HEK293T (cell line): ENCODE measurements around the gene ACTN4.

Experiments used
- CTCF ChIA-PET: fragments of 350-600 bp; formaldehyde crosslinking; extraction: SDS; loops from one replicate; lab custom pipeline; 2021; ENCODE audit warnings: antibody characterized with exemption, inconsistent platforms; lab: Yijun Ruan, JAX
- POLR2A ChIA-PET: fragments of 350-600 bp; formaldehyde crosslinking; extraction: SDS; loops from one replicate; lab custom pipeline; 2020; ENCODE audit warnings: antibody characterized with exemption, inconsistent platforms; lab: Yijun Ruan, JAX
- DNase-seq: peaks from one replicate; pipeline ENCODE4 v3.0.0; 2012; ENCODE audit warnings: mixed read lengths; ENCODE audit errors: extremely low spot score
- ARNT ChIP-seq: fragments of 450-650 bp; IDR thresholded peaks from 2 replicates; pipeline ENCODE4 v1.6.1; 2017; ENCODE audit warnings: mild to moderate bottlenecking
- BHLHE40 ChIP-seq: fragments of 450-650 bp; IDR thresholded peaks from 2 replicates; pipeline ENCODE4 v1.6.1; 2016; ENCODE audit warnings: mild to moderate bottlenecking, moderate library complexity, borderline replicate concordance
- CTBP1 ChIP-seq: fragments of 450-650 bp; IDR thresholded peaks from 2 replicates; pipeline ENCODE4 v1.6.1; 2016; ENCODE audit warnings: borderline replicate concordance
- ELF4 ChIP-seq: fragments of 450-650 bp; IDR thresholded peaks from 2 replicates; pipeline ENCODE4 v1.6.1; 2017; ENCODE audit warnings: antibody characterized with exemption
- FOXA1 ChIP-seq: fragments of 450-650 bp; IDR thresholded peaks from 2 replicates; pipeline ENCODE4 v1.6.1; 2016; ENCODE audit warnings: mild to moderate bottlenecking
- FOXK2 ChIP-seq: fragments of 450-650 bp; IDR thresholded peaks from 2 replicates; pipeline ENCODE4 v1.6.1; 2016; ENCODE audit warnings: mild to moderate bottlenecking
- FOXM1 ChIP-seq: fragments of 450-650 bp; IDR thresholded peaks from 2 replicates; pipeline ENCODE4 v1.6.1; 2017; ENCODE audit warnings: mild to moderate bottlenecking, borderline replicate concordance
- HDGF ChIP-seq: fragments of 450-650 bp; IDR thresholded peaks from 2 replicates; pipeline ENCODE4 v1.6.1; 2017; ENCODE audit warnings: antibody characterized with exemption, borderline replicate concordance
- L3MBTL2 ChIP-seq: fragments of 450-650 bp; conservative IDR thresholded peaks from 2 replicates; pipeline ENCODE4 v1.6.1; 2016; ENCODE audit warnings: mild to moderate bottlenecking
- LEF1 ChIP-seq: fragments of 450-650 bp; IDR thresholded peaks from 2 replicates; pipeline ENCODE4 v1.6.1; 2017; ENCODE audit warnings: mild to moderate bottlenecking, borderline replicate concordance
- NFRKB ChIP-seq: fragments of 450-650 bp; IDR thresholded peaks from 2 replicates; pipeline ENCODE4 v1.6.1; 2016; ENCODE audit warnings: mild to moderate bottlenecking, moderate library complexity
- SP1 ChIP-seq: fragments of 450-650 bp; IDR thresholded peaks from 2 replicates; pipeline ENCODE4 v1.6.1; 2017
- SUZ12 ChIP-seq: fragments of 450-650 bp; IDR thresholded peaks from 2 replicates; pipeline ENCODE4 v1.6.1; 2016; ENCODE audit warnings: mild to moderate bottlenecking
- TARDBP ChIP-seq: fragments of 450-650 bp; IDR thresholded peaks from 2 replicates; pipeline ENCODE4 v1.6.1; 2016
- ZNF384 ChIP-seq: fragments of 450-650 bp; IDR thresholded peaks from 2 replicates; pipeline ENCODE4 v1.6.1; 2016
- TF ChIP-seq, protein P1 (sequence below): fragments of 450-650 bp; IDR thresholded peaks from 2 replicates; pipeline ENCODE4 v1.6.1; 2016

ACTN4 gene

DNA sequence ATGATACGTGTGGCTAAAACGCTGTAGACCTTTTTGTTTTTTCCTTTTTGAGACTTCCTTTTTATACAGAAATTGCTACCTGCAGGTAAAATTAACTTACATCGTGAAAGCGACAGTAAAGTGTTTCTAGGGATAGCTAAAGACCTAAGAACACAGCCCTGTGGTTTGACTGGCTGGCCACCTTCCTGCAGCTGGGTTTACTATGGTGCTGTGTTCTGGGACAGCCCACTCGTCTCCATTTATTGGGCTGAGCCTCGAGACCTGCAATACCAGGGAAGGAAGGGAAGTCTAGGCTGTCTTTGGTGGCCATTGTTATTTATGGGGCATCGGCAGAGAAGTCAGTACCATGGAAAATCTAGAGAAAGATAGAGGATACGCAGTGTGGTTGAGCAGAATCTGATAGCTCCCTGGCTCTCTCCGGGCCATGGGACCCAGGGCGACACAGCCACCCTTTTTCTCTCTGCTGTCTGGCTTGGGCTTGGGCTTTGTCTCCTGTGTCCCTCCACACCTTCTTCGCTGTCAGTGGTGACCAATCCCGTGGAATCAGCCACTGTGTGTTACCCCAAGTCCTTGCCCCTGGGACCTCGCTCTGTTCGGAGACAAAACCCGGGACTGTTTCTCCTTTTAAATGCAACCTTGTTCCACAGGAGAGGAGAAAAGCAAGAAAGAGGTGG lies 30.9 kb downstream of the ACTN4 start:
- ChIA-PET POLR2A (no interaction called here), CTCF (no interaction called here)
- TF ChIP-seq, protein P1, sequence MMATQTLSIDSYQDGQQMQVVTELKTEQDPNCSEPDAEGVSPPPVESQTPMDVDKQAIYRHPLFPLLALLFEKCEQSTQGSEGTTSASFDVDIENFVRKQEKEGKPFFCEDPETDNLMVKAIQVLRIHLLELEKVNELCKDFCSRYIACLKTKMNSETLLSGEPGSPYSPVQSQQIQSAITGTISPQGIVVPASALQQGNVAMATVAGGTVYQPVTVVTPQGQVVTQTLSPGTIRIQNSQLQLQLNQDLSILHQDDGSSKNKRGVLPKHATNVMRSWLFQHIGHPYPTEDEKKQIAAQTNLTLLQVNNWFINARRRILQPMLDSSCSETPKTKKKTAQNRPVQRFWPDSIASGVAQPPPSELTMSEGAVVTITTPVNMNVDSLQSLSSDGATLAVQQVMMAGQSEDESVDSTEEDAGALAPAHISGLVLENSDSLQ = no peak
- TF ChIP-seq NFRKB = no peak
- TF ChIP-seq SP1 = no peak
- TF ChIP-seq L3MBTL2 = no peak
- no peak for TF ChIP-seq FOXK2
- no peak for TF ChIP-seq LEF1
- no peak for TF ChIP-seq ELF4
- no peak for TF ChIP-seq HDGF
- no peak for TF ChIP-seq FOXM1
- no peak for TF ChIP-seq CTBP1
- TF ChIP-seq ARNT = no peak
- no peak for TF ChIP-seq SUZ12
- TF ChIP-seq FOXA1 = no peak
- TF ChIP-seq TARDBP = no peak
- no peak for DNase-seq

DNA sequence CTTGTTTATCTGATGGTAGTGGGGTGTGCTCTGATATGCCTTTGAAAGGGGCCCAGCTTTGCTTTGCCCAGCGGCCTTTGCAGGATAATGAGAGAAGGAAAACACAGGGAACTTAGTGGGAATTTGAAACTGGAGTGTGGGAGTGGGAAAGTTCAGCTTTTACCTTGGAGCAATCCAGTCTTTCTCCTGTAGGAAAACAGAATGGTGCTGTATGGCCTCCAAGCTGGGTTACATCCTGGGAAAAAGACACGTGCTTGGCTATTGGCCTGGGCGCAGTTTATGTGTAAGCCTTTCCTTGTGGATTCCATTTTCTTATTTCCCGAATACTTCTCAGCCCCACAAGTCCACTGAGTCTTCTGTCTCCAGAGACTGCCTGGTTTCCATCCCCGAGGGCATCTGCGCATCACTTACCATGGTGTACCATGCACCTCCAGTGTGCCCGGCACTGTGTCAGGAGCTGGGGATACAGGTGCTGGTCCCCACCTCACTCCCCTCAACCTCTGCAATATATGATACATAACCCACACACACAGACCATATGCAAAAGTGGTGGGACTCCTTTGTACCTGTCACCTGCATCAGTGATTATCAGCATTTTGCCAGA lies 31.5 kb downstream of the ACTN4 start:
- TF ChIP-seq HDGF = no peak
- no peak for TF ChIP-seq FOXK2
- TF ChIP-seq ELF4 = no peak
- TF ChIP-seq SP1 = no peak
- no peak for DNase-seq
- POLR2A ChIA-PET = no interaction called here
- CTCF ChIA-PET = no interaction called here

DNA sequence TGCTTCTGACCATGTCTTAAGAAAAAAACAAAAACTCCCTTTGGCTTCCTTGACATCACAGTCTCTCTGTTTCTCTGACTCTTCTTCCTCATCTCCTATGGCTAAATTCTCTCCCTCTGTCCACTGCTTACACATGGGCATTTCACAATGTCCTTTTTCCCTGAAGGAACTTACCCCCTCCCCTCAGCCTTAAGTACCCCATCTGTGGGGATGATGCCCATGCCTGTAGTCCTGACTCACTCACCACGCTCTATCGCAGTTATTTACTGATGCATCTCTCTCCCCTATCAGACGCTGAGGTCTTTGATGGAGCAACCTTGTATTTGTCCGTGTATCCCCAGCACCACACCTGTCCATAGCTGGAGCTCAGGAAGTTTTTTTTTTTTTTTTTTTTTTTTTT lies 32.4 kb downstream of the ACTN4 start:
- TF ChIP-seq NFRKB (no peak), ELF4 (no peak), LEF1 (no peak), CTBP1 (no peak)
- TF ChIP-seq, protein P1 = no peak
- ChIA-PET CTCF (no interaction called here), POLR2A (no interaction called here)
- no peak for DNase-seq

DNA sequence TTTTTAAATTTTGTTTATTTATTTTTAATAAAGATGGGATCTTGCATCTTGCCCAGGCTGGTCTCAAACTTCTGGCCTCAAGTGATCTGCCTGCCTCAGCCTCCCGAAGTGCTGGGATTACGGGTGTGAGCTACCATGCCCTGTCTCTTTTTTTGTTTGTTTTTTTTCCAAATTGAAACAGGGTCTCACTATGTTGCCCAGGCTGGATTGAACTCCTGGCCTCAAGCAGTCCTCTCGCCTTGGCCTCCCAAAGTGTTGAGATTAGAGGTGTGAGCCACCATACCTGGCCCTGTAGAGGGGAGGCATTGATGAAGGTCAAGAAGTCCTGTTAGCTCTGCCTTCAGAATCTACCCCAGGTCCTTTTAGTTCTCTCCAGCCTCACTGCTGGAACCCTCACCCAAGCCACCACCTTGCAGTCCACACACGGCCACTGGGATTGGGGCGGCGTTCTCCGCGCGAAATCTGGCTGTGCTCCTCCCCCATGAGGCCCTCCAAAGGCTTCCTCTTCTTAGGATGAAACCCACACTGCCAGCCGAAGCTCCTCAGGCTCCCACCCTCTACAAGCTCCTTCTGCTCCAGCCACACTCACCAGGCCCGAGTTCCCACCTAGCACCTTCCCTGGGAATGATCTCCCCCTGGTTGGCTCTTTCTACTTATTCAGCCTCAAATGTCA lies 34.9 kb downstream of the ACTN4 start:
- CTCF ChIA-PET = no interaction called here
- TF ChIP-seq ZNF384 (no peak), FOXA1 (no peak), FOXM1 (no peak)
- POLR2A ChIA-PET = no interaction called here
- no peak for DNase-seq

DNA sequence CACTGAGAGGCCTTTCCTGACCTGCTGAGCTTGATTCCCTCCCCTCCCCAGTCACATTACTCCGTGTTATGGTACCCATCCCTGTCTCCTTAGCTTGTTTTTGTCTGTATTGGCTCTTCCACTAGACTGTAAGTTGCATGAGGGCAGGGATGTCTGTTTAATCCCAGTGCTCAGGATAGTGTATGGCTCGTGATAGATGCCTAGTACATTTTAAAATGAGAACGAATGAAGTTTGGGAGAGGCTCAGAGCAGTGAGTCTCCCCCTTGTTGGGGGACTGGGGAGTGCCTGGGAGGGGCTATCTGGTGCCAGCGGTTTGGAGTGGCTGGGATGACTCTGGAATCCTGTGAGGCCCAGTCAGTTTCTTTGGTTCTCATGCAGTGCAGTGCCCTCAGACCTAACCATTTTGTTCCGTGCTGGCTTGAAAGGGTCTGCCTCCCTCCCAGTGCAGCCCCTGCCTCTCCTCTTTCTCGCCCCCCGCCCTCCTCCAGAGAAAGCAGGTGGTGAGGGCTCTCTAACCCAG lies 35.5 kb downstream of the ACTN4 start:
- no peak for DNase-seq
- TF ChIP-seq HDGF (no peak), ARNT (no peak), L3MBTL2 (no peak), TARDBP (no peak), SUZ12 (no peak), NFRKB (no peak), ZNF384 (no peak), LEF1 (no peak), FOXM1 (no peak), ELF4 (no peak)
- CTCF ChIA-PET = interaction anchor here (0.8 kb wide), 1 partner anchor 46 kb away, joined by 4 read pairs; no protein-coding TSS in a partner anchor
- POLR2A ChIA-PET = interaction anchor here (1.2 to 1.3 kb wide), 2 partner anchors 12 to 35 kb away, joined by 3 to 9 read pairs; partner anchors contain the start of gene ACTN4

DNA sequence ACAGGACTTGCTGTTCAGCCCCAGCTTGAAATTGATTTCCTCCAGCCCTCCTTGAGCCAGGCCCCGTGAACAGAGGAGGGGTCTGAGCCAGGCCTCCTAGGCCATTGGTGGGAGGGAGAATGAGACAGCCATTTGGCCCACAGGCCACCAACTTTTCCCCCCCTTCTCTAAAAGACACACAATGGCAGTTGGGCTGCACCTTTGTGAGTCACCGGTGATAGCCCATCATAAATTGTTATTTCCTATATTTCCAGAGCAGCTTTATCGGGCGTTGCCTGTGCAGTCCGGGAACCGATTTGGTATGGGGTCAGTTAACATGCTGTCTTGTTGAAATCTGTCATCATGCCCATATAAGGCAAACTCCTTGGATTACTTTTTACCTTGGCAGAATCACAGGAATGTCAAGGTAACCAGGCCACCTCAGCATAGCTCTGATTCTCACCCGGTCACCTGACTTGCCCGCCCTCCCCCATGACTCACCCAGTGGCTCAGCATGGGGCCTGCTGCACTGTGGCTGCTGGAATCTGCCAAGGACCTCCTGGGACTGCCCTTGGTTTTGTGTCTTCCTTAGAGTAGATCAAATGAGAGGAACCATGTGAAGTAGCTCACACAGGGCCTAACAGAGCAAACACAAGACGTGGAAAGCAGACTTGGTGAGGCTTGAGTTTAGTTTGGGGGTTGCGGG lies 36.1 kb downstream of the ACTN4 start:
- DNase-seq = peak; percentile 65
- TF ChIP-seq SP1 (no peak), CTBP1 (no peak), BHLHE40 (no peak), FOXA1 (no peak), ARNT (no peak), TARDBP (no peak), NFRKB (no peak), LEF1 (no peak), HDGF (no peak), FOXM1 (no peak), FOXK2 (no peak), ZNF384 (no peak), SUZ12 (no peak)
- TF ChIP-seq, protein P1 = no peak
- ChIA-PET POLR2A (interaction anchor here (1.2 to 1.3 kb wide), 2 partner anchors 13 to 36 kb away, joined by 3 to 9 read pairs; partner anchors contain the start of gene ACTN4), CTCF (interaction anchor here (0.8 kb wide), 1 partner anchor 47 kb away, joined by 4 read pairs; no protein-coding TSS in a partner anchor)
